GM23248 (cell line): ENCODE data around the gene PTPRN. TPM values are rescaled to one million over a fixed set of nuclear protein-coding genes. Genes with fewer than 3 reads are reported as not detected.

Experiments used
- DNase-seq: peaks from one replicate; pipeline ENCODE4 v3.0.0-alpha.2; 2015
- H2AFZ ChIP-seq: fragments of 200-600 bp; sonication (generic); 2 replicates; pipeline ENCODE4 v1.6.1; 2016; ENCODE audit warnings: antibody characterized with exemption
- H3F3A ChIP-seq: fragments of 200-600 bp; sonication (generic); 2 replicates; pipeline ENCODE4 v1.6.1; 2016; ENCODE audit warnings: mild to moderate bottlenecking, antibody characterized with exemption, mixed run types; ENCODE audit not compliant: insufficient read depth
- H3K27ac ChIP-seq: fragments of 200-600 bp; sonication (generic); 2 replicates; pipeline ENCODE4 v1.5.1; 2016; ENCODE audit warnings: mild to moderate bottlenecking
- H3K27me3 ChIP-seq: fragments of 200-600 bp; sonication (generic); replicated peaks from 2 replicates; pipeline ENCODE4 v1.6.1; 2016; ENCODE audit warnings: mild to moderate bottlenecking; ENCODE audit not compliant: insufficient read depth
- H3K36me3 ChIP-seq: fragments of 200-600 bp; sonication (generic); 2 replicates; pipeline ENCODE4 v1.6.1; 2016; ENCODE audit warnings: low read depth, mild to moderate bottlenecking
- H3K4me1 ChIP-seq: fragments of 200-600 bp; sonication (generic); 2 replicates; pipeline ENCODE4 v1.6.1; 2016; ENCODE audit warnings: mild to moderate bottlenecking; ENCODE audit not compliant: insufficient read depth
- H3K4me2 ChIP-seq: fragments of 200-600 bp; sonication (generic); one replicate; pipeline ENCODE4 v1.6.1; 2016; ENCODE audit warnings: mild to moderate bottlenecking; ENCODE audit not compliant: unreplicated experiment
- H3K4me3 ChIP-seq: fragments of 200-600 bp; sonication (generic); 2 replicates; pipeline ENCODE4 v1.5.1; 2016; ENCODE audit warnings: mild to moderate bottlenecking
- H3K79me2 ChIP-seq: fragments of 200-600 bp; sonication (generic); 2 replicates; pipeline ENCODE4 v1.6.1; 2016; ENCODE audit warnings: mild to moderate bottlenecking; ENCODE audit not compliant: insufficient read depth
- H3K9ac ChIP-seq: fragments of 200-600 bp; sonication (generic); 2 replicates; pipeline ENCODE4 v1.6.1; 2016; ENCODE audit warnings: mild to moderate bottlenecking
- H3K9me2 ChIP-seq: fragments of 200-600 bp; sonication (generic); 2 replicates; pipeline ENCODE4 v1.6.1; 2016; ENCODE audit warnings: mixed run types, mild to moderate bottlenecking, moderate library complexity; ENCODE audit not compliant: insufficient read depth
- H3K9me3 ChIP-seq: fragments of 200-600 bp; sonication (generic); one replicate; pipeline ENCODE4 v1.6.1; 2017; ENCODE audit warnings: low read depth
- H4K20me1 ChIP-seq: fragments of 200-600 bp; sonication (generic); 2 replicates; pipeline ENCODE4 v1.6.0; 2016; ENCODE audit not compliant: insufficient read depth
- EZH2 ChIP-seq: fragments of 200-600 bp; sonication (generic); IDR thresholded peaks from 2 replicates; pipeline ENCODE4 v1.6.1; 2018; ENCODE audit warnings: antibody characterized with exemption, mild to moderate bottlenecking; ENCODE audit not compliant: insufficient read depth, poor library complexity, severe bottlenecking
- EZH2phosphoT487 ChIP-seq: fragments of 200-600 bp; sonication (generic); IDR thresholded peaks from 2 replicates; pipeline ENCODE4 v1.6.1; 2018; ENCODE audit warnings: antibody characterized with exemption, moderate library complexity, mild to moderate bottlenecking, low read depth; ENCODE audit not compliant: insufficient read depth
- WGBS, 2 experiments: methylation state at CpG; one replicate each; pipeline ENCODE4 v1.1.6; 2015 to 2017; ENCODE audit warnings: low lambda C conversion rate in 2 of 2, low coverage in 1 of 2; ENCODE audit errors: missing lambda C conversion rate in 2 of 2; 5-methylcytosine and 5-hydroxymethylcytosine counted together
- in situ Hi-C: fragments of 300-500 bp; cut with MboI; formaldehyde crosslinking; loops from 2 replicates; pipeline ENCODE4 v1.15.0; 2020
- polyA plus RNA-seq: library from polyadenylated mRNA; unstranded; fragments of >200 nt; fragmentation: Nextera tagmentation; extraction: Ambion mirVana; gene quantifications from 2 replicates; pipeline ENCODE4 v1.2.1, GENCODE V29; 2016
- total RNA-seq: library from RNA; depleted of rRNA; stranded (reverse); fragments of >200 nt; shearing (Covaris generic); gene quantifications from 2 replicates; pipeline ENCODE4 v1.2.3, GENCODE V29; 2014

PTPRN gene
- total and polyA plus RNA-seq, 2 experiments from 2014 or later: 29.2 to 54.1 TPM

DNA sequence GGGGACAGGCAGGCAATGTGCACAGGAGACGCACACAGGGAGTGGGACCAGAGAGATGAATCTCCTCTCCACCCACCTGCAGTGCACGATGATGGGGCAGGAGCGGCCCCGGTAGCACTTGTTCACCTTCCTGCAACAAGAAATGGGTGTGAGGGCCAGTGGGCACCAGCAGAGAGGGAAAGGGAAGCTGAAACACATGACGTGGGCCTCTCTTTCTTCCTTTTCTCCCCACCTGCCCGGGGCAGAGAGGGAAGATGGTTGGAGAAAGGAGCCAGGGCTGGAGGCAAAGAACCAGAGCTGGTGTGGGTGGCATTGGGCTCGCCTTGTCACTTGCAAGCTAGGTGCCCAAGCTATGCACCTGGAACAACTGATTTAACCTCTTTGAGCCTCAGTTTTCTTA lies 17.8 kb downstream of the PTPRN start:
- no peak for TF ChIP-seq EZH2phosphoT487
- TF ChIP-seq EZH2: no peak
- 87 to 88% methylated on average over 7 of the region's 7 CpGs for WGBS, 2 experiments
- in situ Hi-C loops: no loop called here
- H3K27me3 ChIP-seq: no peaks in the 10 kb centered on the region
- no peak overlapping the region for H3K4me2 ChIP-seq
- no peaks in the 10 kb centered on the region for H3K9me2 ChIP-seq
- no peak overlapping the region for H3K27ac ChIP-seq
- H3K36me3 ChIP-seq: no peaks in the 10 kb centered on the region
- no peak overlapping the region for H2AFZ ChIP-seq
- no peak overlapping the region for H3K4me3 ChIP-seq
- H3K4me1 ChIP-seq: peaks cover 18% of the 10 kb centered on the region
- no peaks in the 10 kb centered on the region for H3K79me2 ChIP-seq
- peaks cover 8% of the 10 kb centered on the region for H3F3A ChIP-seq
- no peaks in the 10 kb centered on the region for H3K9me3 ChIP-seq
- H4K20me1 ChIP-seq: no peaks in the 10 kb centered on the region
- no peak for DNase-seq
- no peak overlapping the region for H3K9ac ChIP-seq

- Histone ChIP-seq H3K9me3 (no peaks in the 10 kb centered on the region), H3K4me2 (no peak overlapping the region), H4K20me1 (no peaks in the 10 kb centered on the region), H3K79me2 (no peaks in the 10 kb centered on the region), H2AFZ (no peak overlapping the region), H3K4me1 (peaks cover 22% of the 10 kb centered on the region), H3K27me3 (no peaks in the 10 kb centered on the region), H3F3A (peaks cover 8% of the 10 kb centered on the region), H3K9ac (no peak overlapping the region), H3K36me3 (no peaks in the 10 kb centered on the region), H3K27ac (no peak overlapping the region), H3K4me3 (no peak overlapping the region), H3K9me2 (no peaks in the 10 kb centered on the region)
- WGBS, 2 experiments: 80 to 87% methylated on average over 15 to 16 of the region's 16 CpGs
- no peak for DNase-seq
- in situ Hi-C loops: no loop called here
- TF ChIP-seq EZH2phosphoT487: no peak
These were observed 18.6 kb downstream of the PTPRN start for GRCh38 chr2:219290381-219291171.

DNA sequence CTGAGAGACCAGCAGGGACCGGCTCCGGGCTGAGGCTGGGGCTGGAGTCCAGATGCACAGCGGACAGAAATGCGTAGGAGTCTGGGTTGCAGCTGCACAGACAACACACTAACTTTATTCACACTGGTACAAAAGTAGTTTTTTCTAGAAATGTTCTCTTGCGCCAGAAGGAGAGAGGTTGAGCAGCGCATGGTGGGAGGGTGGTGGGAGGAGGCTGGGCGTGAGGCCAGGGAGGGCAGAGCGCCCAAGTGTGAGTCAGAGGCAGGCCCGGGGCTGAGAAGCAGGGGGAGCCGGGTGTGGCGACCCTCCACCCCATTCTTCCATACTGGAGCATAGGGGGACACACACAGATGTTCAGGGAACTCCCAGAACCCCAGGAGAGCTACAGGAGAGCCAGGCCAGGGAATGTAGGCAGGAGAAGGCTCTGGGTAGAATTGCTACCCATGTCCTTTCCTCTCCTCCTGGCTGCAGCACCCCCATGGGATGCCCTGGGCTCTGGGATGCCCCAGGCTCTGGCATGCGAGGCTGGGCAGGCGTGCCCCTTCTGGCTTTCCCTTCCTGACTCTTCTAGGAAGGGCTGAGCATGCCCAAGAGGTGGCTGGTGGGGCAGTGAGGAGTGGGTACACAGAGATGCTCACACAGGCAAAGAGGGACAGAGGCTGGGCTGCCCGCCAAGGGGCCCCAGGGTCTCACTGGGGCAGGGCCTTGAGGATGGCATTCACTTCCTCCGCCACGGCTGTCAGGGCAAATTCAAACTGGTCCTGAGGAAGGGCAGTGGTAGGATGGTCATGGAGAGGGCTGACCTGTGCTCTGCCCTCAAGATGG lies 19.5 kb downstream of the PTPRN start:
- TF ChIP-seq EZH2phosphoT487: no peak
- in situ Hi-C loops: no loop called here
- Histone ChIP-seq H3K4me2 (peak overlapping the region; percentile 30), H4K20me1 (no peaks in the 10 kb centered on the region), H3K4me1 (peaks cover 22% of the 10 kb centered on the region), H3K36me3 (no peaks in the 10 kb centered on the region), H2AFZ (no peak overlapping the region), H3K79me2 (no peaks in the 10 kb centered on the region), H3K27me3 (no peaks in the 10 kb centered on the region), H3K9me2 (no peaks in the 10 kb centered on the region), H3K27ac (peak overlapping the region; percentile 63), H3F3A (peaks cover 8% of the 10 kb centered on the region), H3K4me3 (no peak overlapping the region), H3K9me3 (no peaks in the 10 kb centered on the region), H3K9ac (peak overlapping the region; percentile 22; the same call in 1 of the 2 replicates)
- peak; percentile 91 for DNase-seq
- 5 to 10% methylated on average over 13 to 16 of the region's 16 CpGs for WGBS, 2 experiments

- H3K79me2 ChIP-seq: no peaks in the 10 kb centered on the region
- H3K9ac ChIP-seq: peak overlapping the region; percentile 22; the same call in 1 of the 2 replicates
- no peaks in the 10 kb centered on the region for H3K9me3 ChIP-seq
- H4K20me1 ChIP-seq: no peaks in the 10 kb centered on the region
- peak overlapping the region; percentile 63 for H3K27ac ChIP-seq
- H3K27me3 ChIP-seq: no peaks in the 10 kb centered on the region
- H3K36me3 ChIP-seq: no peaks in the 10 kb centered on the region
- no peak for DNase-seq
- H3K4me2 ChIP-seq: peak overlapping the region; percentile 30
- H3K4me1 ChIP-seq: peaks cover 22% of the 10 kb centered on the region
- no peak overlapping the region for H2AFZ ChIP-seq
- in situ Hi-C loops: no loop called here
- H3F3A ChIP-seq: peaks cover 8% of the 10 kb centered on the region
- no peak for TF ChIP-seq EZH2
- no peak for TF ChIP-seq EZH2phosphoT487
- no peak overlapping the region for H3K4me3 ChIP-seq
- WGBS, 2 experiments: 55 to 59% methylated on average over 6 of the region's 6 CpGs
- no peaks in the 10 kb centered on the region for H3K9me2 ChIP-seq
These were observed 20.0 kb downstream of the PTPRN start for GRCh38 chr2:219289195-219289536.
